ENCODE measurements around the gene RUBCN.

Gene RUBCN

DNA sequence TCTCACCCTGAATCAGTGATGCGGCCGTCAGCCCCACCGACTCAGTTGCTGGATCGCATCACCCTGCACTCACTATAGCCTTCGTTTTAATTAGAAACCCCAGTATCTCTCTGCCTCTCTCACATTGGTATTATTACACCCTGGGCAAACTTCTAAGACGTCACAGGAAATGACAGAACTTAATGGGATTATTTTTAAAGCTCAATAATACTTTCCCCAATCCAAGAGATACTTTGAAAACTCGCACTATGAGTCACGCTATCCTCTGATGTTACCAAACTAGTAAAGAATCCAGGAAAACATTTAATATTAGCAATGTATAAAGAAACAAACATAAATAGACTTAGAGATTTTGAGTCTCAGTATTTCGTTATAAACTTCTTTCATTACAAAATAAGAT, 36.6 kb downstream of the RUBCN start:
- TF ChIP-seq ZFX (IDR thresholded peaks at IDR 0.05; ENCODE audit: borderline replicate concordance): no peak
- TF ChIP-seq, protein P1, sequence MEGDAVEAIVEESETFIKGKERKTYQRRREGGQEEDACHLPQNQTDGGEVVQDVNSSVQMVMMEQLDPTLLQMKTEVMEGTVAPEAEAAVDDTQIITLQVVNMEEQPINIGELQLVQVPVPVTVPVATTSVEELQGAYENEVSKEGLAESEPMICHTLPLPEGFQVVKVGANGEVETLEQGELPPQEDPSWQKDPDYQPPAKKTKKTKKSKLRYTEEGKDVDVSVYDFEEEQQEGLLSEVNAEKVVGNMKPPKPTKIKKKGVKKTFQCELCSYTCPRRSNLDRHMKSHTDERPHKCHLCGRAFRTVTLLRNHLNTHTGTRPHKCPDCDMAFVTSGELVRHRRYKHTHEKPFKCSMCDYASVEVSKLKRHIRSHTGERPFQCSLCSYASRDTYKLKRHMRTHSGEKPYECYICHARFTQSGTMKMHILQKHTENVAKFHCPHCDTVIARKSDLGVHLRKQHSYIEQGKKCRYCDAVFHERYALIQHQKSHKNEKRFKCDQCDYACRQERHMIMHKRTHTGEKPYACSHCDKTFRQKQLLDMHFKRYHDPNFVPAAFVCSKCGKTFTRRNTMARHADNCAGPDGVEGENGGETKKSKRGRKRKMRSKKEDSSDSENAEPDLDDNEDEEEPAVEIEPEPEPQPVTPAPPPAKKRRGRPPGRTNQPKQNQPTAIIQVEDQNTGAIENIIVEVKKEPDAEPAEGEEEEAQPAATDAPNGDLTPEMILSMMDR (IDR thresholded peaks at IDR 0.05): no peak
- H3K27ac ChIP-seq: no peak overlapping the region

DNA sequence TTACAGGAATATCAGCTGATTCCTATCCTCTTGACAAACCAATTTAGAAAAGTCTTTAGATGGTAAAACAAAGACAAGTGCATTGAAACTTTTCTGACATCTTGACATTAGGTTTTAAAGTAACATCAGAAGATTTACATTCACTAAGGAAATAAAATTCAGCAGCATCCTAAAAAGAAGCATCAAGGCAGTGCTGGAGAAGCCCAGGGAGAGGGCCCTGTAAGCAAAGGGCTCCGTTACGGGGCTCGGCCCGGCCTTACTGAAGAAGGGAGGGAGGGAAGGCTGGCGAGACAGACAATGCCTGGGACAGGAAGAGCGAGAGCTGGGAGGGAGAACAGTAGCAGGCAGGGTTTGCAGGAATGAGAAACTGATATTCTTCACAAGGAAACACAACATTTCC, 39.3 kb downstream of the RUBCN start:
- no peak overlapping the region for H3K27ac ChIP-seq
- TF ChIP-seq, protein P1 (IDR thresholded peaks at IDR 0.05): no peak
- TF ChIP-seq ZFX (IDR thresholded peaks at IDR 0.05; ENCODE audit: borderline replicate concordance): no peak

DNA sequence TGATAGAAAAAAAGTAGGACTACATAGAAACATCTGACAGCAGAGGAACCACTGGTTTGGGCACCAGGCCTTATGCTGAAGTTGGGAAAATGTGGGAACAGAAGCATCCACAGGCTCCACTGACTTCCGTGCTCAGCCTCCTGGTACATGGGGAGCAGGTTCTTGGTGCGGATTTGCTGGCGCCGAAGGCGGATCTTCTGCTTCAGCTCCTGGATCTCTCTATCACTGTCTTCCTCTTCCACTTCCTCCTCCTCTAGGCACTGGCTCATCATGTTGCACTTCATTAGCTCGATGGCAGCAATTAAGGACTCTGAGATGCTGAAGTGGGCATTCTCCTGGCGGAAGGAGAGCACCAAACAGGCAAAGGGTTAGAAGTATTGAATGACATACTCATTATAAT, 42.5 kb downstream of the RUBCN start:
- no peak overlapping the region for H3K27ac ChIP-seq
- no peak for TF ChIP-seq ZFX (IDR thresholded peaks at IDR 0.05; ENCODE audit: borderline replicate concordance)
- TF ChIP-seq, protein P1 (IDR thresholded peaks at IDR 0.05): no peak

DNA sequence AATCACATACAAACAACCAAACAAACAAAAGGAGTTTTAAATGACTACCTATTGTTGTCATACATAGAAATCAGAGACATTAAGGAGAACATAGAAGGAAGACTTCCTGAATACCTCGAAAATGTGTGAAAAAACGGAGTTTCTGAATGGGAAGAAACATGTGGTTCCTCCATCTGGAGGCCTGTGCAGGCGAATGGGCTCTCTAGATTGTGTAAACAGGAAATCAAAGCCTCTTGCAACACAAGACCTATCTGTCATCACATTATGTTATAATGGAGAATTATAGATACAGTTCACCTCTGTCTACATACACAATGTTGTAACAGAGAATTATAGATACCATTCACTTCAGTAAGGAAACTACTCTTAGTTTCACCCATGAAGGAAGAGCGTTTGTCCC, 44.1 kb downstream of the RUBCN start:
- H3K27ac ChIP-seq: no peak overlapping the region
- TF ChIP-seq, protein P1 (IDR thresholded peaks at IDR 0.05): no peak
- TF ChIP-seq ZFX (IDR thresholded peaks at IDR 0.05; ENCODE audit: borderline replicate concordance): no peak

DNA sequence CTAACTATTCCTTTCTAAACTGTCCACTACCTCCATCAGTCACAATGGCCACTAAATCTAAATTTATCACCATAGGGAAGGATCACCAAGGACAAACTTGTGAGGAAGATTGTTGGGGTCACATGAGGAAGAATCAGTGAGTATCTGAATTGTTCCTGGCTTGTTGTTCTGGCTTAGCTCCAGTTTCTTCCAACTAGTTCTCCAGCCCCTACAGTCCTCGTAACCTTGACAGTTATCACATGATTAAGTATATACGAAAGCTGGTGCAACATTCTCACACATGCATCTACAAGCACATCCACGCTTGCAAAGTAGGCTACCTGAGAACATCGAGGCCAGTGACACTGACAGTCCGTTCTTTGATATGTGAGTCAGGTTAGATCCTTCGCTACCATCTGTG, 46.0 kb downstream of the RUBCN start:
- TF ChIP-seq, protein P1 (IDR thresholded peaks at IDR 0.05): no peak
- TF ChIP-seq ZFX (IDR thresholded peaks at IDR 0.05; ENCODE audit: borderline replicate concordance): no peak
- no peak overlapping the region for H3K27ac ChIP-seq

DNA sequence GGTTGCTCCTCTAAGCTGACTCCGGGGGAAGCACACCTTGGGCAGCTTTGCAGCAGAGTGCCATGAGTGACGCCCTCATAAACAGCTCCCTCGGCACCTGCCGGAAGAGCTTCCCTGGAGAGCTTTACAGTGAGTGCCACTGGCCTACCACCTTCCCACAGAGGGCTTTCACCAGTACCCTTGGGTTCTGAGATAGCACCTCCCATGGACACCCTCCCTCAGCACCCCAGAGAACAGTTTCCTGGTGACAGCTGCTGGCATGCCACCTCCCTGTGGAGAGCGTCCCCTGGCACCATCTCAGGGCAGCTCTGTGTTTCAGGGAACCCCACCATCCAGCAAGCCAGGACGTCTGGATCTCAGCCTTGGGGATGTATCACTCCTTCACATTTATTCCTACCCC, 49.1 kb downstream of the RUBCN start:
- TF ChIP-seq, protein P1 (IDR thresholded peaks at IDR 0.05): no peak
- no peak for TF ChIP-seq ZFX (IDR thresholded peaks at IDR 0.05; ENCODE audit: borderline replicate concordance)
- H3K27ac ChIP-seq: no peak overlapping the region

DNA sequence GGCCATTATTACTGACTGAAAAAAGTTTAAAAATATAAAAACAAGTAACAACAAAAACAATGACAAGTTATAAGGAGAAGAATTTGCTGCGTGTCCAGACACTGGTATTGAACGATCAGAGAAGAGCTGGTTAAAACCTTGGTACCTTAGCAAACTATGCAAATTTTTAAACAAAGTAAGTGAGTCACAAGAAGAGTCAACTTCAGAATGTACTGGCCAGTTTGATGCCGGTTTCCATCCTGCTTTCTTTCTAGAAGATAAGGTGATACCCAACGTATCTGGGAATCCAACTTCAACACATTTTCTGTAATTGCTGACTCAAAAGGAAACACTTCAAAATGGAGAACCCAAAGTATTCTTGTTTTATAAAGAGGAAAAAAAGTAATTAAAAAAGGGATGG, 49.8 kb downstream of the RUBCN start:
- TF ChIP-seq, protein P1 (IDR thresholded peaks at IDR 0.05): no peak
- TF ChIP-seq ZFX (IDR thresholded peaks at IDR 0.05; ENCODE audit: borderline replicate concordance): no peak
- H3K27ac ChIP-seq: no peak overlapping the region
